HCT116 (cell line): ENCODE results near the gene CARD14. TPM values are rescaled to one million over a fixed set of nuclear protein-coding genes. Genes with fewer than 3 reads are reported as not detected.
A peak's percentile ranks its signal among the peaks of the same experiment; 100 is the strongest.

Experiments
- ATAC-seq: fragments of 200-7000 bp; cut with Tn5 transposase; 2 replicates; pipeline ENCODE4 v1.9.1; 2020; ENCODE audit warnings: mild to moderate bottlenecking, moderate library complexity
- BruUV-seq: library from RNA; stranded (reverse); fragments of 400-500 nt; replicated peaks from 2 replicates; lab custom pipeline; 2021; lab: Mats Ljungman, UMichigan
- CTCF ChIA-PET: fragments of 300-600 bp; sonication (Branson Sonifier 250); formaldehyde crosslinking; loops from one replicate; lab custom pipeline; 2021; ENCODE audit warnings: antibody characterized with exemption; lab: Charles Lee
- POLR2A ChIA-PET: fragments of 300-600, 350-600 bp; sonication (Branson Sonifier 250); formaldehyde crosslinking; loops from one replicate; lab custom pipeline; 2021; ENCODE audit warnings: antibody characterized with exemption; lab: Charles Lee
- RAD21 ChIA-PET, 2 experiments: fragments of 300-600 bp; sonication (Branson Sonifier 250); formaldehyde crosslinking; loops; one replicate each; lab custom pipeline; 2023; ENCODE audit warnings: low total read pairs in 2 of 2; ENCODE audit not compliant: uncharacterized antibody in 2 of 2, unreplicated experiment in 2 of 2, low non-redundant PET in 1 of 2; lab: Charles Lee
- DNase-seq: peaks from one replicate; pipeline ENCODE4 v3.0.0-alpha.2; 2010; ENCODE audit warnings: low read depth, low spot score
- H2AFZ ChIP-seq: fragments of 200-600 bp; shearing (Covaris generic), sonication (generic); 2 replicates; pipeline ENCODE4 v1.6.1; 2017; ENCODE audit warnings: low read depth, mixed run types, mixed read lengths, antibody characterized with exemption, low read length; ENCODE audit not compliant: poor library complexity, severe bottlenecking
- H3K27ac ChIP-seq: 2 replicates; pipeline ENCODE4 v1.5.1; 2012; ENCODE audit warnings: low read depth, low read length
- H3K27me3 ChIP-seq: fragments of 200-600 bp; sonication (generic); 2 replicates; pipeline ENCODE4 v1.6.1; 2016; ENCODE audit warnings: mixed run types, low read length, mixed read lengths; ENCODE audit not compliant: insufficient read depth
- H3K36me3 ChIP-seq, 2 experiments: fragments of 200-500 bp in 1 of 2; fragments of 200-600 bp in 1 of 2; sonication (Bioruptor generic) in 1 of 2; sonication (generic) in 1 of 2; 2 replicates each; pipeline versions ENCODE4 v1.5.1 to v1.6.1; 2014 to 2016; ENCODE audit warnings: low read length in 2 of 2, inconsistent platforms in 1 of 2, mixed read lengths in 1 of 2, mixed run types in 1 of 2; ENCODE audit not compliant: insufficient read depth in 2 of 2, control insufficient read depth in 1 of 2
- H3K4me1 ChIP-seq, 2 experiments: fragments of 200-600 bp in 1 of 2; sonication (generic) in 1 of 2; 2 replicates each; pipeline versions ENCODE4 v1.5.1 to v1.6.1; 2012 to 2017; ENCODE audit warnings: low read length in 2 of 2, inconsistent platforms in 1 of 2, mild to moderate bottlenecking in 1 of 2, mixed read lengths in 1 of 2, mixed run types in 1 of 2, moderate library complexity in 1 of 2; ENCODE audit not compliant: insufficient read depth in 2 of 2, control insufficient read depth in 1 of 2
- H3K4me2 ChIP-seq: fragments of 200-600 bp; sonication (generic); 2 replicates; pipeline ENCODE4 v1.6.1; 2017; ENCODE audit warnings: mixed run types, low read length, mixed read lengths
- H3K4me3 ChIP-seq, 2 experiments: fragments of 200-600 bp in 1 of 2; sonication (generic) in 1 of 2; replicated peaks in 1 of 2; 2 replicates each; pipeline ENCODE4 v1.5.1; 2011 to 2016; ENCODE audit warnings: low read length in 2 of 2, control low read depth in 1 of 2, low read depth in 1 of 2, mild to moderate bottlenecking in 1 of 2, mixed read lengths in 1 of 2, mixed run types in 1 of 2
- H3K79me2 ChIP-seq: fragments of 200-600 bp; sonication (generic); 2 replicates; pipeline ENCODE4 v1.6.1; 2017; ENCODE audit warnings: mild to moderate bottlenecking, mixed run types, low read length, moderate library complexity, mixed read lengths; ENCODE audit not compliant: insufficient read depth
- H3K9ac ChIP-seq: fragments of 200-600 bp; sonication (generic); 2 replicates; pipeline ENCODE4 v1.6.1; 2016; ENCODE audit warnings: low read length, mixed read lengths
- H3K9me2 ChIP-seq: fragments of 200-600 bp; sonication (generic), shearing (Covaris generic); 2 replicates; pipeline ENCODE4 v1.6.1; 2017; ENCODE audit warnings: mixed run types, mild to moderate bottlenecking, moderate library complexity; ENCODE audit not compliant: insufficient read depth
- H3K9me3 ChIP-seq, 2 experiments: fragments of 200-500 bp in 1 of 2; fragments of 200-600 bp in 1 of 2; sonication (Bioruptor generic) in 1 of 2; sonication (generic) in 1 of 2; 2 replicates each; pipeline ENCODE4 v1.6.1; 2014 to 2017; ENCODE audit warnings: low read length in 2 of 2, mixed read lengths in 2 of 2, inconsistent platforms in 1 of 2, low read depth in 1 of 2, mild to moderate bottlenecking in 1 of 2, mixed run types in 1 of 2, moderate library complexity in 1 of 2; ENCODE audit not compliant: control insufficient read depth in 1 of 2, insufficient read depth in 1 of 2
- H4K20me1 ChIP-seq: fragments of 200-600 bp; sonication (generic), shearing (Covaris generic); 2 replicates; pipeline ENCODE4 v1.6.1; 2017; ENCODE audit warnings: mixed run types, mild to moderate bottlenecking, moderate library complexity; ENCODE audit not compliant: insufficient read depth
- ATF3 ChIP-seq: IDR thresholded peaks from 2 replicates; pipeline ENCODE4 v1.6.1; 2012
- CBX3 ChIP-seq: IDR thresholded peaks from 2 replicates; pipeline ENCODE4 v1.6.1; 2012; ENCODE audit warnings: low read depth
- CEBPB ChIP-seq: IDR thresholded peaks from 2 replicates; pipeline ENCODE4 v1.6.1; 2012; ENCODE audit warnings: low read depth
- CTCF ChIP-seq, 3 experiments: fragments of 200-600 bp in 1 of 3; sonication (generic) in 1 of 3; IDR thresholded peaks in 2 of 3; conservative IDR thresholded peaks in 1 of 3; 2 replicates each; pipeline ENCODE4 v1.5.1; 2012 to 2017; ENCODE audit warnings: low read depth in 2 of 3, low read length in 2 of 3, antibody characterized with exemption in 1 of 3, borderline replicate concordance in 1 of 3, control low read depth in 1 of 3, mild to moderate bottlenecking in 1 of 3, mixed read lengths in 1 of 3, mixed run types in 1 of 3, moderate library complexity in 1 of 3; ENCODE audit not compliant: insufficient read depth in 1 of 3
- EZH2 ChIP-seq: fragments of 200-600 bp; sonication (generic); IDR thresholded peaks from 2 replicates; pipeline ENCODE4 v1.6.1; 2017; ENCODE audit warnings: antibody characterized with exemption, mixed run types
- EZH2phosphoT487 ChIP-seq: fragments of 200-600 bp; IDR thresholded peaks from 2 replicates; pipeline ENCODE4 v1.6.1; 2018; ENCODE audit warnings: antibody characterized with exemption, borderline replicate concordance
- FOSL1 ChIP-seq: IDR thresholded peaks from 2 replicates; pipeline ENCODE4 v1.6.1; 2012; ENCODE audit warnings: low read depth
- POLR2AphosphoS5 ChIP-seq: IDR thresholded peaks from 2 replicates; pipeline ENCODE4 v1.6.1; 2011; ENCODE audit warnings: mild to moderate bottlenecking, low read depth, low read length, moderate library complexity
- RAD21 ChIP-seq: IDR thresholded peaks from 2 replicates; pipeline ENCODE4 v1.6.1; 2012; ENCODE audit warnings: low read depth, mild to moderate bottlenecking
- SIN3A ChIP-seq: IDR thresholded peaks from 2 replicates; pipeline ENCODE4 v1.6.1; 2012; ENCODE audit warnings: low read depth
- SP1 ChIP-seq: IDR thresholded peaks from 2 replicates; pipeline ENCODE4 v1.6.1; 2012; ENCODE audit warnings: low read depth
- ZFX ChIP-seq: fragments of 450-650 bp; IDR thresholded peaks from 2 replicates; pipeline ENCODE4 v1.6.1; 2017
- ZNF274 ChIP-seq: fragments of 200-500 bp; sonication (Bioruptor generic); IDR thresholded peaks from 2 replicates; pipeline ENCODE4 v1.6.1; 2014; ENCODE audit warnings: mild to moderate bottlenecking, low read depth, low read length, inconsistent platforms
- intact Hi-C: fragments of 100-400 bp; cut with micrococcal nuclease; formaldehyde crosslinking; loops from 2 replicates; pipeline ENCODE4 v1.10.0; 2022
- total RNA-seq: library from RNA; stranded (reverse); gene quantifications from one replicate; pipeline ENCODE4 v1.2.1, GENCODE V29; 2021; ENCODE audit not compliant: unreplicated experiment
- TF ChIP-seq, protein P1 (sequence below): IDR thresholded peaks from 2 replicates; pipeline ENCODE4 v1.6.1; 2012

The CARD14 gene
- total RNA-seq, 1 experiment from 2014 or later: 0.25 TPM

DNA sequence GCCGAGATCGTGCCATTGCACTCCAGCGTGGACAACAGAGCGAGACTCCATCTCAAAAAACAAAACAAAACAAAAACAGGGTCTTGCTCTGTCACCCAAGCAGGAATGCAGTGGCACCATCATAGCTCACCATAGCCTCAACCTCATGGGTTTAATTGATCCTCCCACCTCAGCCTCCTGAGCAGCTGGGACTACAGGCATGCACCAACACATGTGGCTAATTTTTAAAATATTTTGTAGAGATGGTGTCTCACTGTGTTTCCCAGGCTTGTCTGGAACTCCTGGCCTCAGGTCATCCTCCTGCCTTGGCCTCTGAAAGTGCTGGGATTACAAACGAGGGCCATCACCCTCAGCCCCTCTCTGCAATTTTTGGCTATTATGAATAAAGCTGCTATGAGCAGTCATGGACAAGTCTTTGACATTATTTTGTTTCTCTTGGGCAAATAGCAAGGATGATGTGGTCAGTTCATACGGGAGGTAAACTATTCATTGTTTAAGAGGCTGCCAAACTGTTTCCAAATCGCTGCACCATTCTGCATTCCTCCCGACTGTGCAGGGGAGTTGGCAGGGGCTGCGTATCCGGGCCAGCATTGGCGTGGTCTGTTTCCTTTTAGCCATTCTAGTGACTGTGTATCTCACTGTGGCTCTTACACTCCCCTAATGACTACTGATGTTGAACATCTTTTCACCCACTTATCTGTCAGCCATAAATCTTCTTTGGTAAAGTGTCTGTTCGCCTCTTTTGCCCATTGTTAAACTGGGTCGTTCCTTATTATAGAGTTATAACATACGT lies 44.0 kb upstream of the CARD14 start:
- no peak overlapping the region for H3K27ac ChIP-seq
- no peaks in the 10 kb centered on the region for H3K36me3 ChIP-seq
- ChIA-PET POLR2A (no interaction called here), CTCF (interaction anchor here (2.7 kb wide), 1 partner anchor 24 kb away, joined by 25 read pairs; the partner anchor contains the start of gene GAA), RAD21 (no interaction called here)
- BruUV-seq: no TSS peak
- H3K4me3 ChIP-seq: no peak overlapping the region
- no peak for DNase-seq
- intact Hi-C loops: loop anchor here (2.0 kb wide), 1 partner anchor 43 kb away; no protein-coding TSS in a partner anchor
- TF ChIP-seq ZFX: 0 out of 2 replicates have a peak, but pooled peaks have one; percentile 8
- TF ChIP-seq RAD21: no peak
- no peaks in the 10 kb centered on the region for H3K9me2 ChIP-seq
- no peaks in the 10 kb centered on the region for H3K9me3 ChIP-seq
- no peak overlapping the region for H3K4me2 ChIP-seq
- 0 out of 2 replicates have a peak, but pooled peaks cover 6% of the 10 kb centered on the region for H3K27me3 ChIP-seq
- H2AFZ ChIP-seq: no peak overlapping the region
- no peak overlapping the region for H3K9ac ChIP-seq
- ATAC-seq: no peak
- peaks cover 0 to 13% of the 10 kb centered on the region in 2 experiments; a peak in 1 of 4 replicates for H3K4me1 ChIP-seq
- H4K20me1 ChIP-seq: no peaks in the 10 kb centered on the region
- no peaks in the 10 kb centered on the region for H3K79me2 ChIP-seq

DNA sequence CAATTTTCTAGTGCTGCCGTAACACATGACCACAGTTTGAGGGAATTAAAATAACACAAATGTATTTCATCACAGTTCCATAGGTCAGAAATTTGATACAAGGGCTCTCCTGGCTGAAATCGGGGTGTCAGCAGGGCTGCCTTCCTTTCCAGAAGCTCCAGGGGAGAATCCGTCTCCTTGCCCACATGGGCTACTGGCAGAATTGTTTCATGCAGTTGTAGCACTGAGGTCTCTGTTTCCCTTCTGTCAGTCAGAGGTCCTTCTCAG lies 43.4 kb upstream of the CARD14 start:
- Histone ChIP-seq H3K27me3 (0 out of 2 replicates have a peak, but pooled peaks cover 6% of the 10 kb centered on the region), H3K4me1 (peaks cover 0 to 13% of the 10 kb centered on the region in 2 experiments; a peak in 1 of 4 replicates), H3K4me3 (no peak overlapping the region), H3K27ac (no peak overlapping the region), H3K79me2 (no peaks in the 10 kb centered on the region), H4K20me1 (no peaks in the 10 kb centered on the region), H3K9me3 (no peaks in the 10 kb centered on the region), H2AFZ (no peak overlapping the region), H3K9me2 (no peaks in the 10 kb centered on the region), H3K4me2 (no peak overlapping the region), H3K9ac (no peak overlapping the region), H3K36me3 (no peaks in the 10 kb centered on the region)
- DNase-seq: no peak
- ChIA-PET POLR2A (no interaction called here), CTCF (no interaction called here), RAD21 (no interaction called here)
- BruUV-seq: no TSS peak
- intact Hi-C loops: no loop called here
- no peak for ATAC-seq
- TF ChIP-seq CEBPB (no peak), SIN3A (no peak), SP1 (no peak), CBX3 (no peak), POLR2AphosphoS5 (no peak), EZH2 (no peak), ATF3 (no peak), CTCF (IDR thresholded peaks at IDR 0.05 in 2 of 3, conservative IDR thresholded peaks at IDR 0.05 in 1 of 3; ENCODE audit: borderline replicate concordance in 1 of 3, insufficient read depth in 1 of 3, low read depth in 2 of 3, low read length in 2 of 3) (no peak), EZH2phosphoT487 (no peak), FOSL1 (no peak), ZNF274 (no peak)
- TF ChIP-seq, protein P1, sequence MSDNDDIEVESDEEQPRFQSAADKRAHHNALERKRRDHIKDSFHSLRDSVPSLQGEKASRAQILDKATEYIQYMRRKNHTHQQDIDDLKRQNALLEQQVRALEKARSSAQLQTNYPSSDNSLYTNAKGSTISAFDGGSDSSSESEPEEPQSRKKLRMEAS: no peak
